Adrenal gland (tissue), 12 donors: Measurements from ENCODE around the gene CNGA1. TPM values are rescaled to one million over a fixed set of nuclear protein-coding genes. Genes with fewer than 3 reads are reported as not detected.

Source experiments
- DNase-seq, 7 donors: peaks; one replicate each; pipeline ENCODE4 v3.0.0-alpha.2; 2019 to 2020
- H3K27ac ChIP-seq, 5 donors: fragments of 200-600 bp; sonication (generic) in 4 of 5; 1 replicate in 3 of 5; 2 replicates in 2 of 5; pipeline versions ENCODE4 v1.5.1 to v1.8.0; 2016 to 2020; ENCODE audit warnings: mild to moderate bottlenecking in 1 of 5
- H3K27me3 ChIP-seq: fragments of 200-600 bp; 2 replicates; pipeline ENCODE4 v1.8.0; 2021
- H3K36me3 ChIP-seq, 2 donors: fragments of 200-600 bp; replicated peaks in 1 of 2; 1 replicate in 1 of 2; 2 replicates in 1 of 2; pipeline versions ENCODE4 v1.5.1 to v1.8.0; 2018 to 2022
- H3K4me1 ChIP-seq, 2 donors: fragments of 200-600 bp; replicated peaks in 1 of 2; 1 replicate in 1 of 2; 2 replicates in 1 of 2; pipeline versions ENCODE4 v1.5.1 to v1.8.0; 2018 to 2021
- H3K4me3 ChIP-seq, 4 donors: fragments of 200-600 bp; sonication (generic) in 3 of 4; one replicate each; pipeline ENCODE4 v1.5.1; 2016 to 2018
- H3K9me3 ChIP-seq, 3 donors: fragments of 200-600 bp; sonication (generic) in 1 of 3; replicated peaks in 1 of 3; 1 replicate in 2 of 3; 2 replicates in 1 of 3; pipeline versions ENCODE4 v1.5.1 to v1.8.0; 2016 to 2021
- POLR2A ChIP-seq, 2 donors: fragments of 450-650 bp; IDR thresholded peaks; one replicate each; pipeline ENCODE4 v1.6.1; 2017; ENCODE audit warnings: antibody characterized with exemption in 2 of 2, mild to moderate bottlenecking in 2 of 2, moderate library complexity in 1 of 2
- WGBS, 4 donors: extraction: QIAGEN DNeasy Blood & Tissue Kit in 2 of 4; methylation state at CpG; one replicate each; pipeline versions ENCODE4 v1.1.5 to v1.1.7; 2013 to 2017; 5-methylcytosine and 5-hydroxymethylcytosine counted together
- intact Hi-C, 2 donors: fragments of 100-400 bp; cut with DNase I; formaldehyde crosslinking; loops; one replicate each; pipeline versions ENCODE4 v1.14.1 to v1.15.0; 2022 to 2023
- polyA plus RNA-seq, 3 donors: library from polyadenylated mRNA; stranded (reverse); fragments of 200-250 nt in 2 of 3; fragments of 350-450 nt in 1 of 3; fragmentation: Illumina TruSeq in 1 of 3; extraction: RNeasy Lipid Tissue Mini Kit (QIAGEN cat#74804) in 1 of 3; gene quantifications; one replicate each; pipeline ENCODE4 v1.2.3, GENCODE V29; 2013 to 2014
- total RNA-seq, 9 donors: library from RNA; depleted of rRNA in 4 of 9; stranded (reverse); fragments of >200 nt in 4 of 9; fragments of 120-200 nt in 1 of 9; fragmentation: NEBNext Ultra II Directional in 1 of 9; extraction: Animal tissue kit (Norgen Biotek cat#: 25700) in 1 of 9; gene quantifications; one replicate each; pipeline versions ENCODE4 v1.1.0 to v1.2.4, GENCODE V29; 2013 to 2023
- TF ChIP-seq, protein P1 (sequence below), 6 experiments: fragments of 450-650 bp in 4 of 6; fragments of 200-600 bp in 2 of 6; sonication (generic) in 1 of 6; IDR thresholded peaks; 1 replicate in 5 of 6; 2 replicates in 1 of 6; pipeline versions ENCODE4 v1.5.1 to v1.8.0; 2016 to 2021; ENCODE audit warnings: antibody characterized with exemption in 6 of 6, mild to moderate bottlenecking in 2 of 6, moderate library complexity in 1 of 6
- donor health status: healthy with polysubstance abuse.
- donor health status: Bipolar disorder and iron deficiency.
- donor health status: DM: yes; HTN: yes; CAD: no.
- donor health status: DM: no; HTN: no; CAD: no.
- donor health status: DM: no; HTN: no; CAD: no.
- donor health status: DM: yes; HTN: yes; CAD: no.

The CNGA1 gene
- total and polyA plus RNA-seq, 12 donors, result 0.24 to 4.8 (median 1.2) TPM; not detected in 1

DNA sequence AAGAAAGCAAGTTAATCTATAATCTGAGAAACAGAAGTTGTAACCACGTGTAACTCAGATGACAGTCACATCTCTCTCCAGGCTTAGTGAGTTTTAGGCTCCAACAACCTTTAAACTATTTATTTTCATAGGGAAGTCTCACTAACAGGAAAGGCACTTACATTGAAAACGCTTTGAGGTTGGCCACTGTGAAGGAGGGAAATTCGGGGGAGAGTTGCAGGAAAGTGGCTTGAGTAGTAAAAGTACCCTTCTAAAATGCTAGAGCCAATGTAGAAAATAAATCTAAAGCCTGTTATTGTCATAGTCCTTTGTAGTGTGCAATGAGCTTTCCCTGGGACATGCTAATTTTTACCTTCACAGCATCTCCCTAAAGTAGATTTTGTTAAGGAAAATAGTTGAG, 101.1 kb downstream of the CNGA1 start:
- Histone ChIP-seq H3K4me3 (no peak overlapping the region), H3K27me3 (no peaks in the 10 kb centered on the region), H3K4me1 (peaks cover 0 to 6% of the 10 kb centered on the region in 2 donors), H3K9me3 (no peaks in the 10 kb centered on the region), H3K36me3 (peaks cover 0 to 3% of the 10 kb centered on the region in 2 donors), H3K27ac (no peak overlapping the region)
- 48 to 58% (median 55%) methylated on average over 3 of the region's 3 CpGs for WGBS, 4 donors
- no peak for TF ChIP-seq POLR2A (IDR thresholded peaks at IDR 0.05)
- TF ChIP-seq, protein P1, sequence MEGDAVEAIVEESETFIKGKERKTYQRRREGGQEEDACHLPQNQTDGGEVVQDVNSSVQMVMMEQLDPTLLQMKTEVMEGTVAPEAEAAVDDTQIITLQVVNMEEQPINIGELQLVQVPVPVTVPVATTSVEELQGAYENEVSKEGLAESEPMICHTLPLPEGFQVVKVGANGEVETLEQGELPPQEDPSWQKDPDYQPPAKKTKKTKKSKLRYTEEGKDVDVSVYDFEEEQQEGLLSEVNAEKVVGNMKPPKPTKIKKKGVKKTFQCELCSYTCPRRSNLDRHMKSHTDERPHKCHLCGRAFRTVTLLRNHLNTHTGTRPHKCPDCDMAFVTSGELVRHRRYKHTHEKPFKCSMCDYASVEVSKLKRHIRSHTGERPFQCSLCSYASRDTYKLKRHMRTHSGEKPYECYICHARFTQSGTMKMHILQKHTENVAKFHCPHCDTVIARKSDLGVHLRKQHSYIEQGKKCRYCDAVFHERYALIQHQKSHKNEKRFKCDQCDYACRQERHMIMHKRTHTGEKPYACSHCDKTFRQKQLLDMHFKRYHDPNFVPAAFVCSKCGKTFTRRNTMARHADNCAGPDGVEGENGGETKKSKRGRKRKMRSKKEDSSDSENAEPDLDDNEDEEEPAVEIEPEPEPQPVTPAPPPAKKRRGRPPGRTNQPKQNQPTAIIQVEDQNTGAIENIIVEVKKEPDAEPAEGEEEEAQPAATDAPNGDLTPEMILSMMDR (IDR thresholded peaks at IDR 0.05), result no peak
- intact Hi-C loops, result no loop called here
- DNase-seq, result no peak

DNA sequence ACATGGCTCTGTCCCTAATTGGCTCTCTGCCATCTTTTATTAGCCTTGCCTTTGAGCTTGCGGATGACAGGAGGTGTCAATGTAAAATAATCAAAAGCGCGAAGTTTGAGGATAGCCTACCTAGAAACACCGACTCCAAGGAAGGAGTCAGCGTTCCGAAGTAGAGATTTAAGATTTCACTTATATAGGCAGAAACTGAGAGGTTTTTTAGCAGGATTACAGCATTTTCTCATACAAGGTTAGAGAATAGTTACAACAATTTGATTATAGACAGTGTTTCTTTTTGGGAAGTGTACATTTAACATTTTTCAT, 101.6 kb downstream of the CNGA1 start:
- TF ChIP-seq, protein P1 (IDR thresholded peaks at IDR 0.05), result no peak
- no peak for TF ChIP-seq POLR2A (IDR thresholded peaks at IDR 0.05)
- WGBS, 4 donors, result 0 to 3% (median 1%) methylated on average over 6 of the region's 6 CpGs
- Histone ChIP-seq H3K9me3 (no peaks in the 10 kb centered on the region), H3K27me3 (no peaks in the 10 kb centered on the region), H3K27ac (peak overlapping the region in 1 of 5 donors; percentile 80), H3K4me1 (peaks cover 0 to 6% of the 10 kb centered on the region in 2 donors), H3K4me3 (peak overlapping the region in 2 of 4 donors; percentile 76 to 87), H3K36me3 (peaks cover 0 to 8% of the 10 kb centered on the region in 2 donors)
- intact Hi-C loops, result no loop called here
- no peak for DNase-seq

DNA sequence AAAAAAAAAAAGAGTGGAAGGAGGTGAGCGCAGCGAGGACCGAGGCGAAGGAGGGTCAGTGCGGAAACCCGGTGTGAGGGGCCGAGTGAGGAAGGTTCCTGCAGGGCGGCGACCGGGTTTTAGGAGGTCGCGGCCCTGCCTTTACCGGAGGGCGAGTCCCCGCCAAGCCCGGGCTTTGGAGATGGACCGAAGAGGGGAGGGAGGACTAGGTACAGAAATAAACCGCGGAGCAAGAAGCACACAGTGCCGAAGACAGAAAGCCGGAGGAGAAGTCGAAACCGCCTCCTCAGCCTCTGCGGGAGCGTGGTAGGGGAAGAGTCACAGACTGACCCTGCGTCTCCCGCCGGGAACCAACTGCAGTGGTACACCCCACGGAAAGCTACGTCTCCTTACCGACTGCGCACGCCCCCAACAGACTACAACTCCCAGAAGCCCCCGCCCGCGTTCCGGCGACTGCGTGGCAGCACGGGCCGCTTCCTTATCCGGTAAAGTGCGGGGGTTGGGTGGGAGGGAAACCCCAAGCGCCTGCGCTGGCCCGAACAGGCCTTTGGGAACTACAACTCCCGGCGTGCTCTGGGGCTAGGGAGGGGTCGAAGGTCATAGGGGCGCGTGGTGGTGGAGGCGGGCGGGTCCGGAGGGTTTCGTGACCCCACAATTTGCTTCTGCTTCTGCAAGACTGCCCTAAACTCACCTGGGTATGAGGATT, 102.1 kb downstream of the CNGA1 start, which contains the start of gene NFXL1:
Gene NFXL1 (minus strand): TSS at position 364 of the 706 bp plus-strand sequence. CDS start 380 bp downstream, outside the sequence.
- H3K9me3 ChIP-seq, result no peaks in the 10 kb centered on the region
- 0 to 1% (median 1%) methylated on average over 36 to 55 of the region's 55 CpGs for WGBS, 4 donors
- no peaks in the 10 kb centered on the region for H3K27me3 ChIP-seq
- intact Hi-C loops, result no loop called here
- H3K4me1 ChIP-seq, result peaks cover 0 to 6% of the 10 kb centered on the region in 2 donors
- DNase-seq, result peak; percentile 97 to 99 (median 98)
- peaks cover 0 to 10% of the 10 kb centered on the region in 2 donors for H3K36me3 ChIP-seq
- peak; percentile 81 to 90 for TF ChIP-seq POLR2A (IDR thresholded peaks at IDR 0.05)
- TF ChIP-seq, protein P1 (IDR thresholded peaks at IDR 0.05), result peak in 1 of 6 experiments; percentile 6
- H3K27ac ChIP-seq, result peak within 1 kb of the TSS; percentile 56 to 84 (median 71)
- peak within 1 kb of the TSS; percentile 76 to 89 (median 86) for H3K4me3 ChIP-seq

DNA sequence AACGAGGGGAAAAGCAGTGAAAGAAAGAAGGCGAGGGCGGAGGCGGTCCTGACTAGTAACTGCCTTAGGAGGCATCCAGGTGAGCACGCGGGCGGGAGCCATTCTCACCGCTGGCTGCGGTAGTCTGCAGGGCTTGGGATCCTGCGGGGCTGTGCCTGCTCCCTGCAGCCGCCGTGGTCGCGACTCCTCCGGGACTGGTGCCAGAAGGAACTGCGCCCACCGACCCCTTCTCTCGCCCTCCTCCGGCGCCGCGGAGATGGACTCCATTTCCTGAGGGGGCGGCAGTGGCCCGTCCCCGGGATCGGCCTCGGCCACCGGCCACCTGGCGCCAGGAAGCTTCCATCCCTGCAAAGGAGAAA, 102.6 kb downstream of the CNGA1 start:
- TF ChIP-seq, protein P1 (IDR thresholded peaks at IDR 0.05), result no peak
- no peak for TF ChIP-seq POLR2A (IDR thresholded peaks at IDR 0.05)
- Histone ChIP-seq H3K36me3 (peaks cover 0 to 10% of the 10 kb centered on the region in 2 donors), H3K27ac (peak overlapping the region; percentile 56 to 84 (median 71)), H3K4me1 (peaks cover 0 to 6% of the 10 kb centered on the region in 2 donors), H3K4me3 (peak overlapping the region; percentile 76 to 89 (median 86)), H3K27me3 (no peaks in the 10 kb centered on the region), H3K9me3 (no peaks in the 10 kb centered on the region)
- intact Hi-C loops, result no loop called here
- 0 to 1% (median 0%) methylated on average over 21 to 29 of the region's 29 CpGs for WGBS, 4 donors
- DNase-seq, result peak; percentile 8 to 65 (median 25)
